ENCODE measurements around the gene NEO1.
"Not testable (repeated sequence)": the region's sequence is repeated elsewhere in the genome, so short reads cannot be mapped to it uniquely, and the experiment has no call there.

The NEO1 gene

DNA sequence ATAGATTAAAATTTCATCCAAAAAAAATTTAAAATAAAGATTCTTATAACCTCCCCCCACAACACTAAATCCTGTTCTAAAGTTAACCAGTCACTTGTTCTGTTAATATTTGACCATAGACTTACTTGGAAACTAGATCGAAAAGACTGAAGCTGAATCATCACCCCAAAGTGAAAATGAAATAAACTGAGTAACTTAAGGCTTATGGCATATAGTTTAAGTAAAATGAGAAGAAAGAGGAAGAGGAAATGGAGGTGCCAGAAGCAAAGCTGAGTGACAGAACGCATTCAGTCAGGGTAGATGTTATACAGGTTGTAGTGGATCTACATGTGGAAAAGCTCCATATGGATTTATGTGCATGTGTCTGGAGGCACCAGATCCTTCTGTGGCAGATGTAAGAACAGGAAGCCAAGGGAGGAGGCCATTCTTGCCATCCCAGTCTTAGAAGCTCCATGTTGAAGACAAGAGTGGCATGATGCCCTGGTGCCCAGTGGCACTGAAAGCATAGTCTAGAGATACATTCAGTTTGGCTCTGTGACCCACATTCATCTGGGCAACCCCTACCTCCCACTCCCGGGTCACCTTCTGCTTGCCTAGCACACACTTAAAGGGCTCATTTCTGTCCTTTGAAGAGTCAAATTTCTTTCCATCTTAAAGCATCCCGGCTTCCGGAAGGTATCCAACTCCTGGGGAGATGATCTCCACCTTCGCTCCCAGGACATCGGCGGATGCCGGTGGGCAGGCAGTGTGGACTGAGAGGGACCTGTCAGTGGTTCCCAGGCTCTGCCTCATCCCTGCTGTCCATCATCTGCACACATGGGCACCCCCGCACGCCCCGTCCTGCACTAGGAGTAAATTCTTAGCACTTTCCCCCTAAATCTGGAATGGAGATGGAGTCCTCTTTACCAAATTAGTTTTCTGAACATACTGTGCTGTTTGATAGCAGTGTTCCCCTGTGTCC lies 90.8 kb downstream of the NEO1 start:
- no peak for DNase-seq (ENCODE audit: low read depth)

DNA sequence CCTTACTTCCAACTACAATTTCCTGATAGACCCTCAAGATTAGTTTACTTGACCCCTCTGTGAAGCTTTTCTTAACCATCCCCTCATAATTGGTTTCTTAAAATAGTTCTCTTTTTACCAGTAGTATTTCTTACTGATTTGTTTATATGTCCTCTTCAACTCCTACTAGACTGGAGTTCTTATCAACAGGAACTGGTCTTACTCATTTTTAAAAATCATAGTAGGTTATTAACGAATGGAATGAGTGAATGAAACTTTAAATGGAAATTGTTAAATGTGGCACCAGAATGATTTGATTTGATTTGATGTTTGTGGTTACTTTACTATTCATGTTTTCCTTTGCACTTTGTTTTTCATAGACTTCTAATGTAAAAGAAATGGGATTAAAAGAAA lies 91.5 kb downstream of the NEO1 start:
- no peak for DNase-seq (ENCODE audit: low read depth)

DNA sequence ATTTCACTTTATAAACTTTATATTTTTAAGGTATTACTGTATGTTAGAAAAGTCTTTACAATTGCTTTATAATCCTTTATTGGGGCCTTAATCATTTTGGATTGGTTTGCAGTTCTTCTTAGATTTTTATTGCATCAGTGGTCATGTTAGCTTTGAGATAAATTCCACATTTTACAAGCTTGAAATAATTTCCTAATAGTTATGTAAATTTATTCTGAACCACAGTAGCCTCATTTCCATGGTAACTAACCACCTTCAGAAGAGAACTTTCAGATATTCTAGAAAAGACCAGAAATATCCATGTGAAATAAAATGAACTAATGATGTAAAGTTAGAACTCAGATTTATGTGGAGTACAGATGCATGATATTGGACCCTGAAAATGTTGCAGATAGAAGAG lies 94.2 kb downstream of the NEO1 start:
- no peak for DNase-seq (ENCODE audit: low read depth)

DNA sequence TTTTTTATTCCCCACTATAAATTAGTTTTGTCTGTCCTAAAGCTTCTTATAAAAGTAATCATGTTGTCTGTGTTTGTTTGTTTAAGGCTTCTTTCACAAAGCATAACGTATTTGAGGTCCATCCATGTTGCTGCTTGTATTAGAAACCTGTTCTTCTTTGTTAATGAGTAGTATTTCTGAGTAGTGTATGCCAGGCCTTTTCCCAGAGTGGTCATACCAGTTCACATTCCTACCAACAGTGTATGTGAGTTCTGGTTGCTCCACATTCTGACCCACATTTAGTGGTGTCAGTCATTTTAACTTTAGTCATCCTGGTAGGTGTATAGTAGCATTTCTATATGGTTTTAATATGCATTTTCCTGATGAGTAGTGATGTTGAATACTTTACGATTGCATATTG lies 98.6 kb downstream of the NEO1 start:
- no peak for DNase-seq (ENCODE audit: low read depth)

DNA sequence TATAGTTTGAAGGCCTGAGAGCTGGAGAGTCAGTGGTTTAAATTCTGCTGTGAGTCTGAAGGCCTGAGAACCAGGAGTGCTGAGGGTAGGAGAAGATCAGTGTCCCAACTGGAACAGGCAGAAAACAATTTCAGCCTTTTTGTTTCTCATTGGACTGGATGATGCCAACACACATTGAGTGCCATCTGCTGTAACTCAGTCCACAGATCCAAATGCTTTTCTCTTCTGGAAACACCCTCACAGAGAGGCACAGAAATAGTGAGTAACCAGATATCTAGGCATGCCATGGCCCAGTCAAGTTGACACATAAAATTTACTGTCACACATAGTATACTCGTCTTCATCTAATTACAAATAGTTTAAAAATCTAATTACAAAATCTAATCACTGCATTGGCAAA lies 100.8 kb downstream of the NEO1 start:
- DNase-seq (ENCODE audit: low read depth): no peak

DNA sequence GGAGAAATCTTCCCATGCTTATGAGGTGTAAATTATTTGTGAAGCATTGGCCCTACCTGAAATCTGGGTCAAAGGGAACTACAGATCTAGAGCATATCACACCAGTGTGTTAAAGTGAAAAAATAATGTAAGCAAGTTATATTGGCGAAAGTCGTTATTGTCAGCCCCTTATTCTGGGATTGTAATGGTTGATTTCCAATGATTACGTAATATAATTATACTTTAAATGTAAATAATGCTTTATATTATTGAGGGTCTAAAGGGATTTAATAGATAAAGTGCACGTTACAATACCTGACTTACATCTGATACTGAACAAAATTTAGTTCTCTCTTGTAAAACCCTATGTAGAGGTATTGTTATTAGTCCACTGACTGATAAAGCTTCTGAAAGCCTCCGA lies 101.2 kb downstream of the NEO1 start:
- no peak for DNase-seq (ENCODE audit: low read depth)

DNA sequence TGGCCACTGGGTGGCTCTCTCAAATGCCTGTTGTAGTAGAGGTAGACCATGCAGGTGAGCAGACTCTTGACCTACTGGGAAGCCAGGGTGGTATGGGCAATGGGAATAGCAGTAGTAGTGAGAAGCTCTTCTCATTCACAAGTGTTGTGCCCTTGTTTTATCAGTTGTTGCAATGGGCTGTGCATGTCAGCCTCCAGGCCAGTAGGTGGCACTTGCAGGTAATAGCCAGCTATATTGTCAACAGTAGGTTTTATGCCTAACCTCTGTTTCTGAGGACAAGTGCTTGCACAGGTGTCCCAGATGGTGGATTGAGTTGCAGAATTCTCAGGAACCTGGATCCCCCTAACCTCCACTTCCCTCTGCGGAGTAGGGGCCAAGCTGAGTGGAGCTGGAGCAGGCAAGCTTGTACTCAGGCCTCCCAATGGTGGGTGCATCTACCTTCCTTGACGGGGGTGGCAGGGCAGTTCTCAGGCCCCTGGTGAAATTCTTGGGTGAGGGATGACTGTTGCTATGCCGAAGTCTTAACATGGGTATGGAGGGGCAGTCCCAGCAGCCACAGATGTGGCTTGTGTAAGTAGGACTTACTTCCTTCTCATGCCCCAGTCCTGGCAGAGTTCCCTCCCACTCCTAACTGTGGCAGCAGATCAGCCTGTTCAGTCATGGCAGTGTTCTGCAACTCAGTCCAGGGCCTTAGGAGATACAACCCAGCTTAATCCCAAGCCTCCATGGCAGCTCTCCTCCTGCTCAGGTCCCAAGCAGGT lies 104.3 kb downstream of the NEO1 start:
- no peak for DNase-seq (ENCODE audit: low read depth)

DNA sequence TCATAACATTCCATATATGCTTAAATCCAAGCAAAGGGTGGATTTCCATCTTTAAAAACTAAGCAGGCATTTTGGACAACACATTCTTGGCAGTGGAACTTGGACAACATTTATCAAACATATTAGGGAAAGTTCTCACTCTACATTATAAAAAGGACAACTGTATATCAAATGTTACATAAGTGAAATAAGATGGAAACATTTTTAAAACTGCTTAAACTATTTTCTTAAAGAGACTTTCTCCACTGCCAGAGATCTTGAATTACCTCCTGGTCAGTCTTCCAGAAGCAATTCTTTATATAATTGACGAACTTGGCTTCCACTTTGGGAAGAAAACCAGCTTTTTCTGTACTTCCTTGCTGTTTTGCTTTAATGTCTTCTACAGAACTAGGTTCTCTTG lies 109.3 kb downstream of the NEO1 start:
- no peak for DNase-seq (ENCODE audit: low read depth)

DNA sequence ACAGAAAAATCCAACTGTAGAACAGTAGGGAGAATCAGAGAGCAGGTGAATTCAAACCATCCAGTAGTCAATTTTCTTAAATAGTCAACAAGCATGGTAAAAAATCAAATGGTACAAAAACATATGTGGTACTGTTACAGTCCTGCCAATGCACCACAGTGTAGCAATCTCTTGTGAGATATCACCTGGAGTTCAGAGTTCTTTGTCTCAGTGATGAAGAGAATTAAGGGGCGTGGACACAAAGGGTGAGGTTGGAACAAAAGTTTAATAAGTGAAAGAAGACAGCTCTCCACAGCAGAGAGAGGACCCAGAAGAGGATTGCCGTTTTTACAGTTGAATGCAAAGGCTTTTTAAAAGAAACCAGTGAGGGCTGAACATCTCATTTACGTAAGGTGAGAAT lies 113.2 kb downstream of the NEO1 start:
- no peak for DNase-seq (ENCODE audit: low read depth)

DNA sequence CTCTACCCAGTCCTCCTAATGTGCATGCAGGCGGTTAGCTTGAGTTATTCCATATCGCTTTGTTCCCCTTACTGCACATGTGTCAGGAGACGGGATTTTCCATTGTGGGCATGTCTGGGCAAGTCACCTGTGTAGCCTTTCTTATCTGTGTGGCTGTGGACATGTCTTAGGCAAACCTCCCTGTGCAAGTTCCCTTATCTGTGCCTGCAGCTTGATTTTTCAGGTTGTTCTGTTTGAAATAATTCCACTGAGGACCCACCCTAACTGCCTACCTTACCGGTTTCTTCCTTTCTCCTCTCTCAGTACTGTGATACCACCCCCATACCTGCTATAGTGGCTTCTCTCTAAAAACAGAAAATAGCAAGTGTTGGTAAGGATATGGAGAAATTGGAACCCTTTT lies 113.6 kb downstream of the NEO1 start:
- DNase-seq (ENCODE audit: low read depth): no peak

DNA sequence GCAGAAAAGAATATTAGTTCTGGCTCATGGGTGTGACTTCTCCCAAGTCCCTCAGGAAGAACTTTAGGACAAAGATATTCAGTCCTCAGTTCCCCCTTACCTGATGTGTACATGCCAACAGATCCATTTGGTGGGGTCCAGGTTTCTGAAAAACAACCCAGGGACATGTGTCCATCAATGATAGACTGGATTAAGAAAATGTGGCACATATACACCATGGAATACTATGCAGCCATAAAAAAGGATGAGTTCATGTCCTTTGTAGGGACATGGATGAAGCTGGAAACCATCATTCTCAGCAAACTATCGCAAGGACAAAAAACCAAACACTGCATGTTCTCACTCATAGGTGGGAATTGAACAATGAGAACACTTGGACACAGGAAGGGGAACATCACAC lies 114.4 kb downstream of the NEO1 start:
- DNase-seq (ENCODE audit: low read depth): not testable (repeated sequence)

DNA sequence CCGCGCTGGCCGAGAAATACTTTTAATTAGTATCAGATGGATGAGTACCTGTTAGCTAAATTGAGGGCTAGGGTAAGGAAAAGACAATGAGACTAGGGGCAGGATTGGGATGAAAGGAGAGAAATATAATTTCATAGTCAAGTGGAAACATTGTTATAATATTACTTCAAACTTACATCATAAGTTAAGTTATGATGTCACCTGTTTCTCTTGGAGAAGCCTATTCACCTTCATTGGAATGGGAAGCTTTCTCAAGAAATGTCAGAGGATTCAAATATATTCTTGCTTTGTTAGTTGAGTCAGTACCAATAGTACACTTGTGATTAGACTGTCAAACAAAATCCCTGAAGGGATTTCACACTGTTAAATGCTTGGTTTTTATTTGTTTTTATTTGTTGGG lies 116.2 kb downstream of the NEO1 start:
- DNase-seq (ENCODE audit: low read depth): no peak

DNA sequence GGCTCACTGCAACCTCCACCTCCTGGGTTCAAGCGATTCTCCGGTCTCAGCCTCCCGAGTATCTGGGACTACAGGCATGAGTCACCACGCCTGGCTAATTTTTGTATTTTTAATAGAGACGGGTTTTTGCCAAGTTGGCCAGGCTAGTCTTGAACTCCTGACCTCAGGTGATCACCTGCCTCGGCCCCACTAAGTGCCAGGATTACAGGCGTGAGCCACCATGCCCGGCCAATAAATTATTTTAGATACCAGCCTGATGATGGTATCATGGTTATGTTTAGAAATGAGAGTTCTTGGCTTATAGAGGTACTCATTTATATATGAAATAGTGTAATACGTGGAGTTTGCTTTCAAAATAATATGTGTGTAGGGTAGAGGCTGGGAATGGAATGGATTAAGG lies 119.4 kb downstream of the NEO1 start:
- no peak for DNase-seq (ENCODE audit: low read depth)

DNA sequence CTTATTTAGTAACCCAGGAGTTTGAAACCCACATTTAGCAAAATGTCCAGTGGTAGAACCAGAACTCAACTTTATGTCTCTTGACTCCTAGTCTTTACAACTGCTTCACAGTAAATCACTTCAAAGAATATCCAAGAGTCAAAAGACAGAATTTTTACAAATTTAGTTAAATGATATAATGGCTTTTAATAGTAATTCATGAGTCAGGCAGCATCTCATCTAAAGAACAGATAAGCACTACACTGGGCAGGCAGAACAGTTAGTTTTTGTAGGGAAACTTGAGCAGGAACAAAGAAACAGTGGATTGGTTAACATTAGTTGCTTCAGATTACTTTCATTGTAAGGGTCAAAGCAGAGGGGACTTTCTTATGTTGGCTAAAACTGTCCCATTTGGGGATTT lies 120.2 kb downstream of the NEO1 start:
- DNase-seq (ENCODE audit: low read depth): no peak

DNA sequence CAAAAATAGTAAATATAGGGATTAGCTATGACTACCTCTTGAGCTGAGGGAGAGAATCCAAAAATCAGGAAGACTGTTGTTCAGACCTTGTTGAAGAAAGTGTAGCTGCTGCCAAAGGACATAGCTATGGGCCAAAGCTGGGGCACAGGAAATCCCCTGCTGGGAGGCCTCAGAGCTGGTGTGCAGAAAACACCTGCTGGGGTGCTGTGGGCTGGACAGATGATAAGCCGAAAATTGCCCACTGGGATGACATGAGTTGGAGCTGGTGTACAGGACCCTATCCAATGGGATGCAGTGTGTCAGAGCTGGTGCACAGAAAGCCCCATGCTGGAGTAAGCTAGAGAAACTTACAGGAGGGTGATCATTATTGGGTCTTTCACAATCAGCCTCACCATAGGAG lies 121.9 kb downstream of the NEO1 start:
- DNase-seq (ENCODE audit: low read depth): no peak

DNA sequence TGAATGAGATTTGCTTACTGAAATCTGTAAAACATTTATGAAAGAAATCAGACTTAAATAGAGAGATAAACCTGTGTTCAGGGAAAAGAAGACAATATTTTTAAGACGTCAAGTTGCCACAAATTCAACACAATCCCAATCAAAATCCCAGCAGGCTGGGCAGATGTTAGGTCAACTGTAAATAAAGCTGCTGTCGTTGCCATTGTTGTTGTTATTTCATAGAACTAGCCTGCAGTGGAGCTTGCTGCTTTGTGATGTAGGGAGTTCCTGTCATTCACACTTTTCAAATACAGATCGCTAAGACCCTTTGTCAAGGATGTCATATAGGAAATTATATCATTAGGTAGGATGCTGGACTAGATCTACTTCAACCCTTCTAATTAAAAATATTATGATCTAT lies 123.1 kb downstream of the NEO1 start:
- no peak for DNase-seq (ENCODE audit: low read depth)

DNA sequence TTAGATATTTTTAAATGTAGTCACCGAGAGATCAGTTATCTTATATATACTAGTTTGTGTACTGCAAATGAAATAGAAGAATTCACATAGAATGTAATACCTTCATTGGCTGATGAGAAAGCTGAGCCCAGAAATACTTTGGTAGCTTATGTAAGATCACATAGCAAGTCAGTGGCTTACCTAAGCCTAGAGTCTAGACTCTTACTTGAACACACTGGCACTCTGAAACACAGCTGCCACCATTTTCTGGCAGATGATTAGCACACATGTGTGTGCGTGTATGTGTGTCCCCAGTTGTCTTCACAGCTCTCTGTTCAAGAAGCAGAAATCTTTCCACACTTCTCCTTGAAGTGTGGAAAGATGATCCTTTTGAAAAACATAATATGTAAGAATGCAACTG lies 124.3 kb downstream of the NEO1 start:
- DNase-seq (ENCODE audit: low read depth): no peak

DNA sequence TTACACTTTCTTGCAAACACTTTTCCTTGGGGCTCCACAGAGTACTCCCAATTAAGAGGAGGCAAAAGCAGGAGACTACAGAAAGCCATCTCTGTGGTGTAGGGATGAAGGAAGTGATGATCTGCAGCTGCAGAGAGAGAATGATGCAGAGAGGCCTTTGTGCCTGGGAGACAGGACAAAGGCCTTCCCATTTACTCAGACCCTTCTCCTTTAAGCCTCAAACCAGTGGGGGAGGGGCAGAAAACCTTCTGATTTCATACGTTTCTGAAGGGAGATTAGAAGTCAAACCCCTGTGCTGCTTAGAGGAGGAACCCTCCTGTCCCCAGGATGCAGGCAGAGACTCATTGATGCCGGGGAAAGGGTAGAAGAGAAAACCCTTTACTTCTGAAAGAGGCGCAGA lies 130.8 kb downstream of the NEO1 start:
- no peak for DNase-seq (ENCODE audit: low read depth)

DNA sequence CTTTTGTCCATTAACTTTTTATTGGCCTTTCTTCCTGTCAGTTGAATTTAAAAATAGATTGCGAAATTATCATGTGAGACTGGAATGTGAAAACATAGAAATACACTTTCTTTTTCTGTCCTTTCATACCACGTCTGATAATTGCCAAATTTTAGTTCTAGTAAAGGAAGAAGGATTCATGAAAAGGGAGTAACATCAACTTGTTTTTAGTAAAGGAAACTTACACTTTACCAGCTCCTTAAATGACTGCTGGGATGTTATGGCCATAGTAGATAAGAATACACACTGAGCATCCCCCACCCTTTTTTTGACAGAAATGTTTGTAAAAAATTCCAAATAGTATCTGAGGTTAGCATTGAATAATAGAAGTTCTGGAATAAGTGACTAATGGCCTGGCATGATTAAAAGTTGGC lies 137.9 kb downstream of the NEO1 start:
- no peak for DNase-seq (ENCODE audit: low read depth)

DNA sequence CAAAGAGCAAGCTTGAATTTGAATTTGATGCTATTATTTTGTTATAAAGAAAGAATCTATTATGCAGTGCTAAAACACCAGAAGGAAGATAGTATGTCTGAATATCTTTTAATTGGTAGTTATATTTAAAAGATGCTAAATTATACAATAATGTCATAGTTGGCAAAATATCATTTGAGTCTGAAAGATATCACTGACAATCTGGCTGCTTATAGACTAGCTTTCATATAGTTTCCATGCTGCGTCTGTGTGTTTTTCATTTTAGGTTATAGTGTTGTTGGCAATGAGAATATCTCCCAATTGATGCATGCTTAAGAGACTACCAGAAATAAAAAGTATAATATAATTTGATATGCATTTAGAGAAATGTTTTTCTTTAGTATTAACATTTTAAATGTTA lies 142.9 kb downstream of the NEO1 start:
- no peak for DNase-seq (ENCODE audit: low read depth)

DNA sequence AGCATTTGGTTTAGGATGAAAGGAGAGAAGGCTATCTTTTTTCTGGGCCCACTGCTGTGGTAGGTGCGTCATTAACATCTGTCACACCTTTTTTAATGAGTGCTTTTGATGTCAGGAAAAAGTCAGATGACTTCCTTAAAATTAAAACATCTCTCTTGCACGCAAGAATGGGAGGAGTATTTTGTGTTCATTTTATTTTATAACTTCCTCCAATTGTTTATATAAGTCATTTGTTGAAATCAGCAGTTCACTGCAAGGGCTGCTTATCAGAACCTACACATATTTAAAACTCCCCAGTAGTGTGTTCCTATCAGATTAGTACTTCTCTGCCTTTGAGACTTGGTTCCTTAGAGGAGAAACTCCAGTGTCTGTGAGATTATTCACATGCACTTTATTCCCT lies 143.8 kb downstream of the NEO1 start:
- no peak for DNase-seq (ENCODE audit: low read depth)

DNA sequence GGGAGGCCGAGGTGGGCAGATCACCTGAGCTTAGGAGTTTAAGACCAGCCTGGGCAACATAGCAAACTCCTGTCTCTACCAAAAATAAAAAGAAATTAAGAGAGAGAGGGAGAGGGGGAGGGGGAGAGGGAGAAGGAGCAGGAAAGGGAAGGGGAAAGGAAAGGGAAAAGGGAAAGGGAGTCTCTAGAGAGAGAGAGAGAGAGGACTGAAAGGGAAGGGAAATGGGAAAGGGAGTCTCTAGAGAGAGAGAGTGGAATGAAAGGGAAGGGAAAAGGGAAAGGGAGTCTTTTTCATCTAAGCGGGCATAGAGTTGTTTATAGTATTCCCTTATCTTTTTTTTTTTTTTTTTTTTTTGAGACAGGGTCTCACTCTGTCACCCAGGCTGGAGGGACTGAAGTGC lies 148.1 kb downstream of the NEO1 start:
- DNase-seq (ENCODE audit: low read depth): no peak

DNA sequence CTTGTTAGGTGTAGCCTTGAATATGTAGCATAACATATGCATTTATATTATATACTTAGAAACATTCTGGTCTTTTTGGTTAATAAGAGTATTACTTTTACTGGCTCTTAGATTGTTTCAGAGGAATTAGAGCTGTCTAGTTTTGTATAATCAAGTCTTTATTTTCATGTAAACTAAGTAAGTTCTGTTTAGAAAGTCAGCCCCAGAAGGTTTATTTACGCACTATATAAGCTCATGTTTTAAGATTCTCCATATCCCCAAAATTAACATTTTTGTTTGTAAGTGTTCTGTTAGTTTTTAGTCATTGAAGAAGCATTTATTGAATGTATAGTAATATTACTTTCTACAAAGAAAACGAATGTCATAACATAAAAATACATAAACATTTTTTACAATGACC lies 158.4 kb downstream of the NEO1 start:
- DNase-seq (ENCODE audit: low read depth): no peak

DNA sequence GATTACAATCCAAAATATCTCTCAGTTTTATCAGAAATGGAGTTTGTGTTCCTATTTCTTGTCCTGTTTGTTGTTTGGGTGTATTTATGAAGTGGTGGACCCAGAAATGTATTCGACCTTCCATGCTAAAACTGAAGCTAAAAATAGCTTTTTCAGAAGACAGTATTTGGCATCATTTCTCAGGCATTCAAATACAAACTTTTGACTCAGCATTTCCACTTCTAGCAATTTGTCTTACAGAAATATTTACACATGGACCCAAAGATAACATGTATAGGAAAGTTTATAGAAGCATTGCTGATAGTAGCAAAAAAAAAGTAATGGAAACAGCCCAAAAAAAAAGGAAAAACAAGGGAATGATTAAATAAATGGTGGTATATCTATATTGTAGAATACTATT lies 160.2 kb downstream of the NEO1 start:
- DNase-seq (ENCODE audit: low read depth): no peak

Data from fibroblast of the conjunctiva (primary cell).